ENCODE measurements around the gene ZNF438.

The ZNF438 gene

DNA sequence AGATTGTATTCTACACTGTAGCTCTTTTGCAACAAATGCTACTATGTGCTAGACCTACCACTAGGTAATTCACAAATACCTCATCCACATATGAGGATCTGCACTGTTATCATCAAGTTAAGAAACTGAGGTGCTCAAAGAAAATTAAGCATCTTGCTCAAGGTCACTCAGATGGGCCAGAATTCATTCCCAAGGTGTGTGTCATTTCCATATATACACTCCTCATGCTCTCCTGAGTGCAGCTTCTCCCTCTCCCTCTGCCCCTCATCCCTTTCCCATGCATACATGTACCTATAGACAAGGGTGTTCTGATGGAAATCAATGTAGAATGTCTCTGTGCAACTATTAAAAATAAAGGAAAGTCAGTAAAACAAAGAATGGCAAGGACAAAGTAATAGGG, 146.2 kb downstream of the ZNF438 start:
- no peak for DNase-seq (ENCODE audit: low read depth in 2 of 2)

DNA sequence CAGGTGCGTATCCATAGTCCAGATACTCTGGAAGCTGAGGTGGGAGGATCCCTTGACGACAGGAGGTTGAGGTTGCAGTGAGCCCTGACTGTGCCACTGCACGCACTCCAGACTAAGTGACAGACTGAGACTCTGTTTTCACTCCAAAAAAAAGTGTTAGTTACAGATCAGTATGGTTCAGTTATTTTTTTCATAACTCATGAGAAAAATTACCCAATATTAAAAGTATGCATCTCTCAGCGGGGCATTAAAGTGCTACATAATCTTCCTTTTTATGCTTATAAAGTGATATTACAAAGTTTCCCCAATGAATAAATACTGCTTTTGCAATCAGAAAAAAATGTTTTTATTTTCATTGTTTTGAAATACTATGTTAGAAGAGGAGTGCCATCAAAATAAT, 147.9 kb downstream of the ZNF438 start:
- no peak for DNase-seq (ENCODE audit: low read depth in 2 of 2)

GRCh38 chr10:30883116-30883515, 148.5 kb downstream of the ZNF438 start:
- DNase-seq (ENCODE audit: low read depth in 2 of 2) = no peak

DNA sequence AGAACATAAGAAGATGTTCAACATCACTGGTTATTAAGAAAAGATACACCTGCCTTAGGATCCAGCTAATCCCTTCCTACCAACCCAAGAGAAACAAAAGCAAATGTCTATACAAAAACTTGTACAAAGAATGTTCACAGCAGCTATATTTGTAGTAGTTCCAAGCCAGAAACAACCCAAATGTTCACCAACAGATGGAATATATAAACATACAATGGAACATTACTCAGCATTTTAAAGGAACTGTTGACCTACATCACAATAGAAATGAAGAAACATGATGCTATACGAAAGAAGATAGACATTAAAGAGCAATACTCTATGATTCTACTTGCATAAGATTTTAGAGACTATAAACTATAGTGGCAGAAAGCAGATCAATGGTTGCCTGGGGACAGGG, 149.4 kb downstream of the ZNF438 start:
- DNase-seq (ENCODE audit: low read depth in 2 of 2) = no peak

DNA sequence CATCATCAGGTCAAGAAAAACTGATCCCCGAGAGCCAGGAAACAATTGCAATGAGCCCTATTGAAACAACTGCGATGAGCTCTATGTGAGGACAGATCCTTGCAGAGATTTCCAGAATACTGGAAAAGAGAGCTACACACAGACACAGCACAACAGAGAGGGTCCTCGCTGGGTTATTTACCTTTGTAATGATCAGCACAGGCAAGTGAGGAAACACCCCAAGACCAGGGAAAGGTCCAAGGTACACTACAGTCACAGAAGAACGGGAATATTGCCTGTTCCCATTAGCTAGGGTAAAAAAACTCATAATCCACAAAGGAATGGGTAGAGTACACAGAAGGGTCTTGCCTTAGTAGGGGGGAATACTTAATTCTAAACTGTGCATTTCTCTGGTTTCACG, 152.7 kb downstream of the ZNF438 start:
- no peak for DNase-seq (ENCODE audit: low read depth in 2 of 2)

DNA sequence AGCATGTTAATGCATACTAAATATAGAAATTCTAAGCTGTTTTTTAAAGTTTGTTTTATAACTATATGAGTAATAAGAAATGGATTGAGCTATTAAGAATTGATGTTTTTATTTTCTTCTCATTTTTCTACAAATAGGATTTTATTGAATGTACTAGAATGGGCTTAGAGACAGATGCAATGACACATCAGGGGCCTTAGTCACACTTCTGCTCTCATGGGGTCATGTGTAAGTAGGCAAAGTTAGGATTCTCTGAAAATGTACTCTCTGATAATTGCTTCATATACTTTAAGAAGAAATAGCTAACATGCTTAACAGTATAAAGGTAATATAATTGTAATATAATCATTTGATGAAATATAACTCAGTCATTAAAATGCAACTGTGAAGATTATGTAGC, 154.6 kb downstream of the ZNF438 start:
- no peak for DNase-seq (ENCODE audit: low read depth in 2 of 2)

DNA sequence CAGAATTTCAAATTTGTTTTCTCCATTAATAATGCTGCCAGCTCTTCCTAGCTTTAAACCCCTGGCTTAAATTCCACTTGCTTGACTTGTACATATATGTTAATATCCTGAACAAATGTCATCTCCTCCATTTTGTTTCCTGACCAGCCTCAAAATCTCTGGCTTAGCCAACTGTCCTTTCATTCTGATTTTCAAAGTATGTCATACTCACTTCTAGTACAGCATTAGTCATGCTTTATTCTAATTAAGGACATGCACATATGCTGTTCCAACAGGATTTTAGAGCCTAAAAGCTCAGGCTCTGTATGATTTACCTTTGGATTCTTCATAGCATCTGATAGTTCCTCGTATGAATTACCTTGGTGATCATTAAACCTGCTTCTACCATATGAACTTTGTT, 158.3 kb downstream of the ZNF438 start:
- no peak for DNase-seq (ENCODE audit: low read depth in 2 of 2)

DNA sequence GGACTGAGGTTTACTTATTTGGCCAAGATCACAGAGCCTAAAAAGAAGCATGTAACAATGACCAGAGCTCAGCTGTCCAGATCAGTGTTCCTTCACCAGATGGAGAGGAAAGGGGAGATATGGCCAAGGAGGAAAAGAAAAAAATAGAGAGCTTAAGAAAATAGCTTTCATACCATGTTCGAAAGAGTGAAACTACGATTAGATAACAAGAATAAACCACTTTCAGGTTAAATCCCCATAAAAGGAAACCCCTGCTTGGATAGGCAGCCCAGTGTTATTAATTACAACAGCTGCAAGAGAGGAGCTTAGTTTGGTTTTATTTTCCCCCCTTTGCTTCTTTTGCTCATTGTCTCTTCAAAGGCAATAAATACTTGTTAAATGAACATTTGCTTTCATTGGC, 160.8 kb downstream of the ZNF438 start:
- DNase-seq (ENCODE audit: low read depth in 2 of 2) = no peak

- DNase-seq (ENCODE audit: low read depth in 2 of 2) = no peak
Measured at GRCh38 chr10:30869566-30869965, 162.1 kb downstream of the ZNF438 start.

DNA sequence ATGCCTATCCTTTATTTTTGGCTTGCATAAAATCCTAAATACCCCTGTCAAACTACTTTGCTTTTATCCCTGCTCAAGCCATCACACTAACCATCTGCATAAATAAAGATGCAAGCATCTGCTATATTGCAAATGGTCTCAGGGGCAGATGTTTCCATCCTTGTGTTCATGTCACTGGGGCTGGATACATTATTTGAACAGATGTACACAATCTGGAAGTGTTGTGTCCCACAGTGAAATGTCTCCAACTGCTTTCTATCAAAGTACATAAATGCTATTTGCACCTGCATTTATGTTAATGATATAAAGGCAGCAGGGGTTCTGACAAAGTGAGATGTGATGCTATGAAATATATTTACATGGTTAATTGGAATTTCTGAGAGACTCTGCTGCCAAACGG, 163.1 kb downstream of the ZNF438 start:
- no peak for DNase-seq (ENCODE audit: low read depth in 2 of 2)

DNA sequence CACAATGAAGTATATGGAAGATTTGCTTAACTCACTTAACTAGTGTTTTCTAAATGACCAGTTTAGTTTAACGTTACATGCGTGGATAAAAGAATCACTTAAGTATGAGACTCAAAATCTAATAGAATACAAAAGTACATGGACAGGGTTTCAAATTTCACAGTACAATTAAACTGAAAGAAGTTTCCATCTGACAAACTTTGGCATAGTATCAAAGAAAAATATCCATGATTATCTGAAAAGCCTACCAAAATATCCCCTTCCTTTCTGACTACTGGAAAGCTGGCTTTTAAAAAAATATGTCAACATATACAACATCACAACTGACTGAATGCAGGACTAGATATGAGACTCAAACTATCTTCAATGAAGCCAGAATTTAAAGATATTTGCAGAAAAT, 164.8 kb downstream of the ZNF438 start:
- DNase-seq (ENCODE audit: low read depth in 2 of 2) = no peak

GRCh38 chr10:30865141-30865926, 166.3 kb downstream of the ZNF438 start:
- DNase-seq (ENCODE audit: low read depth in 2 of 2) = no peak

DNA sequence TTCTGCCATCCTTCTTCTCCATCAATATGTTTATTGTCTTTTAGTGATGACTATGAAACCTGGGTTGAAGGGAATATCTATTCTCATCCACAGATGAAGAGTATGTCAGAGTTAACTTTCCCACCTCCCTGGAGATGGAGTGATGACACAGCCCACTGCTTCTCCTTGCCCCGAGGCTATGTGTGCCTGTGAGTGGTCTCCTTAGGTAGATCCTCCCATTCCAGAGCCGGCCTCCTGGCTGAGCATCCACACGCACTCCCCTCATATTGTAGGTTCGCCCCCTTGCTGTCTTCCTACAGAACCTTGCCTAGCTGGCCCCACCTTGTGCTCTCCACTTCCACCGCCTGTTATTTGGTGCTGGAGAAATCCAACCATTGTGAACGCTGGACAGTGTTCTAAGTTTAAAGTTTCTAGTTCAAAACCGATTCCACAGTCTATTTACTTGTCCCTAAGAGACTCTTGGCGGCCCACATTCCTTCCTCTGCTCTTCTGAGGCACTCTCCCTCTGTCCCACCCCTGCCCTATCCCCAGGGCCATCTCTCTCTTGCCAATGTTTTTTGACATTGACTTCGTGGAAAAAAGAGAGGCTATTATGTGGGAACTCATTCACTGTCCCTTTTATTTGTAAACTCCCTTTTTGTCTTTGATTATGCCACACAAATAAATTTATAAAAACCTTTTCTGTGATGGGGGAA, 168.0 kb downstream of the ZNF438 start:
- DNase-seq (ENCODE audit: low read depth in 2 of 2) = no peak

DNA sequence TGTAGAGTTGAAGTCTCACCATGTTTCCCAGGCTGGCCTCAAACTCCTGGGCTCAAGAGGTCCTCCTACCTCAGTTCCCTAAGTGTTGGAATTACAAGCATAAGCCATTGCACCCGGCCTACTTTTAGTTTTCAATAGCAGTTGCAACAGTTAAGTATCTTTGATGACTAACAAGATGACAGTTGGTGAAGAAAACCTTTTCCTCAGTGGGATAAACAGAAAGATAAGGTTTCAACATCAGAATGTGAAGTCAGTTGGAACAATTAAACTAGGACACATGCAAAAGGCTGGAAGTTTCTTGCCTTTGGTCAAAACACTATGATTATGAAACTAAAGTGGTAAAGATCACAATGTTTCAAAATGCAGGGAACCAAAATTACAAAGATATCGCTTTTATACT, 169.2 kb downstream of the ZNF438 start:
- DNase-seq (ENCODE audit: low read depth in 2 of 2) = no peak

DNA sequence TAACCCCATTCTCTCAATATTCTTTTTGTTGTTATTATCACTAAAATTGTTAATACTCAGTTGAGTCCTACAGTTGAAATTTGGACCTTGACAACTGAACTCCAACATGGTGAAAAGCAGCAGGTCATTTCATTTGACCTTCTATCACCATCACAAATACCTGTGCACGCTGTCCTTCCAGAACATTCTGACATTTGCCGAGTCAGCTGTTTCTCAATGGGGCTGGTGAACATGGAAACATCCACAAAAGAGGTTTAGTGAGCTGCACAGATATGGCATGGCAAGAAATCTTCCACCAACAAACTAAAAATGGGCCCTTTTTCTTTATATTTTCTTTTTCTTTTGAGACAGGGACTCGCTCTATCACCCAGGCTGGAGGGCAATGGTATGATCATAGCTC, 169.7 kb downstream of the ZNF438 start:
- DNase-seq (ENCODE audit: low read depth in 2 of 2) = no peak

DNA sequence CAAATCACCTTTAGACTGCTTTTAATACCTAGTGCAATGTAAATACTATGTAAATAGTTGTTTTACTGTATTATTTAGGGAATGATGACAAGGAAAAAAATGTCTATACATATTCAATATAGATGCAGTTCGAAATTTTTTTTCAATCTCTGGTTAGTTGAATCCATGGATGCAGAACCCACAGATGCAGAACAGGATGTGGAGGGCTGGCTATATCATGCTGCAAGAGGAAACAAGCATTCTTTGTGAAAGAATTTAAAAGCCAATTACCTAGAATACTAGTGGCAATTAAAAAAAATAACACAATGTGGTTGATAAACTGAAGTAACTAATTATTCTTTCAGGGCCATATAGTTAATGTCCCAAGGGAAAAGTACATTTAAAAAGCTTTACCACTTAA, 170.4 kb downstream of the ZNF438 start:
- DNase-seq (ENCODE audit: low read depth in 2 of 2) = no peak

DNA sequence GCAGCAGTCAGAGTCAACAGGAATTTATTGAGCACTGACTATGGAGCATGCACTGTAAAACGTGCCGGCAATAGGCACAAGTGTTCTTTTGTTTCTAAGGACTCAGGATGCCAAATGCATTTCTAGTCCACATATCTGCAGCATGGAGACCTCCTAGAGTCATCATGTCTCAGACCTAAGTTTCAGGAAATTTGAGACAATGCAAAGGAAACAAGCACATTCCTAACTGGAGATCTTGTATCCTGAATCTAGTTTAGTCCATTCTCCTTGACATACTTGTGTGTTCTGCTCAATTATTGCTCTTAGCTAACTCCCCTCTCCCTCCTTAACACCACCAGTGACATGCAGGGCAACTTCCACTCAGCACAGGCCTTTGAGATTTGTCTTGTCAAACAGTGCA, 173.2 kb downstream of the ZNF438 start:
- no peak for DNase-seq (ENCODE audit: low read depth in 2 of 2)

DNA sequence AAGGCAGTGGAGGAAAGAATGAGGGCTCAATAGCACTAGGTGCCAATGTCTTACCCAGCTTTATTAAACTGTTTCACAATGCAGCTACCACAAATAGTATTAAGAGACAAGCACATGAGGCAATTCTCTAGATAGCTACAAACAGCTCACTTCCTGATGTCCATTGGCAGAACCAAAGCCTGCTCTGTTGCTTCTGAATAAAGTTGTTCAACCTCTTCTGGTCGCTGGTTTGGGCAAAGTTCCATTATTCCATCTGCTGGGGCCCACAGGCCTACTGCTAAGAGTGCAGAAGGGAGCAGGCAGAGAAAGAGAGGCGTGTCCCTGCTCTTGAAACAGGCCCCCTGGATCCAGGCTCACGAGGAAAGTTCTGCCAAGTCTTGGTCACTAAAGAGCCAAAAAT, 173.9 kb downstream of the ZNF438 start:
- no peak for DNase-seq (ENCODE audit: low read depth in 2 of 2)

- DNase-seq (ENCODE audit: low read depth in 2 of 2) = no peak
Measured at GRCh38 chr10:30855131-30855530, 176.5 kb downstream of the ZNF438 start.

DNA sequence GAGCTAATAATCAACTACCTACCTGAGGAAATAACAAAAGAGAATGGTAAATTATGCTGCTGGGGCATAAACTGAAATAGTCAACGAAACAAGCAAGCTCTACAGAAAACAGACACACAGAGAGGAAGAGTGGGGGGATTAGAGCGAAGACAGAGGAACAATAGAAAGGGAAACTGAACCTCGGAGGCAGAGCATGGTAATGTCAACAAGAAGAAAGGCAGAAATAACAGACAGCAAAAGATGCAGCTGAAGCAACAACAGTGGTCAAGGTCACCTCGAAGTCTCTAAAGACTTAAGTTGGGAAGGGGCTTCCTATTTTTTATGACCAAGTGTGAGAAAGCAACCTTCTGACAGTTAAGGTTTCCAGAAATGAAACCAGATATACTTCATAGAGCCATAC, 177.0 kb downstream of the ZNF438 start:
- no peak for DNase-seq (ENCODE audit: low read depth in 2 of 2)

GRCh38 chr10:30853066-30853465, 178.6 kb downstream of the ZNF438 start:
- DNase-seq (ENCODE audit: low read depth in 2 of 2) = no peak

DNA sequence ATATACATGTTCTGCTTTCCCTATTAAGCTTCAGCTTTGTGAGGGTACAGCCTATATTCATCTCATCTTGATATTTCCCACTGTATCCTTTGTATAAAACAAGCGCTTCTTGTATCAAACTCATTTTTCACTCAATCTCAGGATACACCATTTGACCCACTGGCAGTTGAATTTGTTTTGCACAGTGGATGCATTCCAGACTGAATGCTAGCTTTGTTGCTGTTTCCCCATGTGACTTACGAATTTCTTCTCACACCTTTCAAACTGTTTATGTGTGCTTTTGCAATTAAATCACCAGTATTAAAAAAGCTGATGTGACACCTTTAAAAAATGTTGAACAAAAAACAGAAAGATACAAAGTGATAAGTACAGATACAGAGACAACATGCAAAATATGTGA, 180.9 kb downstream of the ZNF438 start:
- DNase-seq (ENCODE audit: low read depth in 2 of 2) = no peak

DNA sequence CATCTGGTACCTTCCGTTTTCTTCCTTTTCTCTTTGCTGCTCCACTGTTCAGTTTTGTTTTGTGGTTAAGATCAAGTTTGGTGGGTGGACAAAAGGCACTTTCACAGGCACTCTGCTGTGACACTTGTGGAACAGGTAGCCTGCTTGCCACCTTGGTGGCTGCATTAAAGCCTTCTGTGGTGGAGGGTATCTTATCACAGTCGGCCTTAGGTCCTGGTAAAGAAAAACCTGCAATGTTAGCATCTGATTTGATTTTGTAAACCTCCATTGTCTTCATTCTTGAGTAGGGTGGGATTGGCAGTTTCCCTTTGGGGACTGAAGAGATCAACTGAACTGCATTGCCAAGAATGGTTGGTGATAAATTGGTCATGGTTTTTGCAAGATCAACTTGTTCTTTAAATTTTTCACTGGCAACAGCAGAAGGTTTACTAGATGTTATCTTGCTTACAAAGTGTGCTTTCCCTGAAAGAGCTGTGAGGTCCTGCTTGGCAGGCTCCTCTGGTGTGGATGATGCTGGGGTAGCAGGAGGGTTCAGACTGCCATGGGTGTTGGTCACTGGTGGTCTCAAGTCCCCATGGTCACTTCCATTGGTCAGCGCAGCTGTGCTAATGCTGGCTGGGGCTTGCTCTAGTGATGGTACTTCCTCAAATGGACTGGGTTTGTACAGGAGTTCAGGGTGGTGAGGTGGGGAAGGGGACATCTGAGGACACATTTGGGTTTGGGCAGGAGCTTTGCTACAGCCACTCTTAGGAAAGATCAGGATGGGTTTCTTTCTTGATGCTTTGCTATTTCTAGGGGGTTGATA, 182.2 kb downstream of the ZNF438 start:
- no peak for DNase-seq (ENCODE audit: low read depth in 2 of 2)

Measured in activated CD4-positive, alpha-beta T cell treated with anti-CD3 and anti-CD28 coated beads for 24 hours (primary cell).